Body of pancreas (tissue), 4 donors: ENCODE data around the gene PMF1.

Experiments used
- POLR2A ChIP-seq, 3 donors: fragments of 450-650 bp; IDR thresholded peaks; one replicate each; pipeline ENCODE4 v1.6.1; 2016; ENCODE audit warnings: antibody characterized with exemption in 3 of 3, mild to moderate bottlenecking in 2 of 3
- TF ChIP-seq, protein P1 (sequence below), 7 experiments: fragments of 450-650 bp in 4 of 7; fragments of 200-600 bp in 3 of 7; sonication (generic) in 3 of 7; IDR thresholded peaks; one replicate each; pipeline ENCODE4 v1.5.1; 2016 to 2019; ENCODE audit warnings: antibody characterized with exemption in 7 of 7

DNA sequence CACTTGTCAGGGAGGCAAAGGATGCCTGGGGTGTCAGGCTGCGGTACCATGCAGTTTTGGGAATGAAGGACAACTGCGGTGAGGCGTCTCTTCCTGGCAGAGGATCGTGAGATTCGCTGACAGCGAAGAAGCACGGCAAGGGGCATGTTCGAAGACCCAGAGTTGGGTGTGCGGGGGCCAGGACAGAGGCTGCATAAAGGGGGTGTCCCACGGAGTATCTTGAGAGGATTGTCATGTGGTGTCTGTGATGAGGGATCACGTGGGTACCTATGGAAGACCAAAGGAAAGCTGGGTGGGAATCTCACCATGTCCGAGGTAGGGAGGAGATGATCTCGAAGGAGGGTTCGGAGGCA, 18.5 kb upstream of the PMF1 start:
- TF ChIP-seq POLR2A (IDR thresholded peaks at IDR 0.05) = no peak
- TF ChIP-seq, protein P1, sequence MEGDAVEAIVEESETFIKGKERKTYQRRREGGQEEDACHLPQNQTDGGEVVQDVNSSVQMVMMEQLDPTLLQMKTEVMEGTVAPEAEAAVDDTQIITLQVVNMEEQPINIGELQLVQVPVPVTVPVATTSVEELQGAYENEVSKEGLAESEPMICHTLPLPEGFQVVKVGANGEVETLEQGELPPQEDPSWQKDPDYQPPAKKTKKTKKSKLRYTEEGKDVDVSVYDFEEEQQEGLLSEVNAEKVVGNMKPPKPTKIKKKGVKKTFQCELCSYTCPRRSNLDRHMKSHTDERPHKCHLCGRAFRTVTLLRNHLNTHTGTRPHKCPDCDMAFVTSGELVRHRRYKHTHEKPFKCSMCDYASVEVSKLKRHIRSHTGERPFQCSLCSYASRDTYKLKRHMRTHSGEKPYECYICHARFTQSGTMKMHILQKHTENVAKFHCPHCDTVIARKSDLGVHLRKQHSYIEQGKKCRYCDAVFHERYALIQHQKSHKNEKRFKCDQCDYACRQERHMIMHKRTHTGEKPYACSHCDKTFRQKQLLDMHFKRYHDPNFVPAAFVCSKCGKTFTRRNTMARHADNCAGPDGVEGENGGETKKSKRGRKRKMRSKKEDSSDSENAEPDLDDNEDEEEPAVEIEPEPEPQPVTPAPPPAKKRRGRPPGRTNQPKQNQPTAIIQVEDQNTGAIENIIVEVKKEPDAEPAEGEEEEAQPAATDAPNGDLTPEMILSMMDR (IDR thresholded peaks at IDR 0.05) = no peak
